Liver (tissue), 9 donors: ENCODE data around the gene PDE3B. TPM values are rescaled to one million over a fixed set of nuclear protein-coding genes. Genes with fewer than 3 reads are reported as not detected.

ENCODE experiments used
- DNase-seq: peaks from one replicate; pipeline ENCODE4 v3.0.0-alpha.2; 2017; ENCODE audit warnings: low spot score
- H3K27ac ChIP-seq, 2 donors: one replicate each; pipeline ENCODE4 v1.7.0; 2013; ENCODE audit warnings: inconsistent platforms in 2 of 2, low read length in 2 of 2, control low read depth in 1 of 2, low read depth in 1 of 2, mild to moderate bottlenecking in 1 of 2
- H3K27me3 ChIP-seq, 4 donors: one replicate each; pipeline versions ENCODE4 v1.6.1 to v1.7.0; 2013; ENCODE audit warnings: low read length in 3 of 4, inconsistent platforms in 1 of 4, mild to moderate bottlenecking in 1 of 4, moderate library complexity in 1 of 4; ENCODE audit not compliant: control insufficient read depth in 4 of 4, insufficient read depth in 4 of 4
- H3K36me3 ChIP-seq, 4 donors: one replicate each; pipeline versions ENCODE4 v1.6.1 to v1.7.0; 2013; ENCODE audit warnings: low read length in 3 of 4, mild to moderate bottlenecking in 3 of 4, low read depth in 1 of 4, moderate library complexity in 1 of 4; ENCODE audit not compliant: control insufficient read depth in 4 of 4, insufficient read depth in 3 of 4
- H3K4me1 ChIP-seq, 4 donors: one replicate each; pipeline versions ENCODE4 v1.6.1 to v1.7.0; 2013; ENCODE audit warnings: low read length in 3 of 4, mild to moderate bottlenecking in 3 of 4, moderate library complexity in 1 of 4; ENCODE audit not compliant: control insufficient read depth in 4 of 4, insufficient read depth in 4 of 4
- H3K4me3 ChIP-seq, 3 donors: one replicate each; pipeline versions ENCODE4 v1.6.1 to v1.7.0; 2013; ENCODE audit warnings: low read length in 3 of 3, control low read depth in 1 of 3, low read depth in 1 of 3, mild to moderate bottlenecking in 1 of 3
- H3K9ac ChIP-seq, 2 donors: one replicate each; pipeline ENCODE4 v1.7.0; 2013; ENCODE audit warnings: low read length in 2 of 2, mild to moderate bottlenecking in 2 of 2, moderate library complexity in 2 of 2, control low read depth in 1 of 2, low read depth in 1 of 2
- H3K9me3 ChIP-seq, 4 donors: one replicate each; pipeline versions ENCODE4 v1.6.1 to v1.7.0; 2013; ENCODE audit warnings: low read length in 3 of 4; ENCODE audit not compliant: control insufficient read depth in 4 of 4
- EGR1 ChIP-seq, 2 donors: IDR thresholded peaks; 2 replicates each; pipeline ENCODE4 v1.6.1; 2016 to 2018; ENCODE audit warnings: antibody characterized with exemption in 2 of 2, low read depth in 2 of 2
- FOXA1 ChIP-seq: IDR thresholded peaks from 2 replicates; pipeline ENCODE4 v1.6.1; 2016; ENCODE audit warnings: antibody characterized with exemption
- FOXA2 ChIP-seq: IDR thresholded peaks from 2 replicates; pipeline ENCODE4 v1.6.1; 2016; ENCODE audit warnings: antibody characterized with exemption
- JUND ChIP-seq, 2 donors: IDR thresholded peaks; 2 replicates each; pipeline ENCODE4 v1.6.1; 2016; ENCODE audit warnings: antibody characterized with exemption in 2 of 2
- NR2F2 ChIP-seq: IDR thresholded peaks from 2 replicates; pipeline ENCODE4 v1.6.1; 2016; ENCODE audit warnings: antibody characterized with exemption
- RAD21 ChIP-seq, 2 donors: IDR thresholded peaks; 2 replicates each; pipeline ENCODE4 v1.6.1; 2016; ENCODE audit warnings: antibody characterized with exemption in 2 of 2, mild to moderate bottlenecking in 2 of 2
- RXRA ChIP-seq, 2 donors: IDR thresholded peaks; 2 replicates each; pipeline ENCODE4 v1.6.1; 2017 to 2018; ENCODE audit warnings: antibody characterized with exemption in 2 of 2, mild to moderate bottlenecking in 1 of 2
- SP1 ChIP-seq: IDR thresholded peaks from 2 replicates; pipeline ENCODE4 v1.6.1; 2018; ENCODE audit warnings: antibody characterized with exemption, mild to moderate bottlenecking
- YY1 ChIP-seq: IDR thresholded peaks from 2 replicates; pipeline ENCODE4 v1.6.1; 2016; ENCODE audit warnings: antibody characterized with exemption, mild to moderate bottlenecking
- WGBS: extraction: QIAGEN DNeasy Blood & Tissue Kit; methylation state at CpG from one replicate; pipeline ENCODE4 v1.1.7; 2013; 5-methylcytosine and 5-hydroxymethylcytosine counted together
- polyA plus RNA-seq, 2 donors: library from polyadenylated mRNA; stranded (reverse) in 1 of 2; unstranded in 1 of 2; fragments of 200-250 nt in 1 of 2; fragments of >200 nt in 1 of 2; fragmentation: Nextera tagmentation in 1 of 2; extraction: Ambion mirVana in 1 of 2; gene quantifications; one replicate each; pipeline versions ENCODE4 v1.2.1 to v1.2.3, GENCODE V29; 2013 to 2015
- total RNA-seq, 2 donors: library from RNA; depleted of rRNA; stranded (reverse); fragments of >200 nt; gene quantifications; one replicate each; pipeline ENCODE4 v1.2.3, GENCODE V29; 2014
- TF ChIP-seq, protein P1 (sequence below): IDR thresholded peaks from 2 replicates; pipeline ENCODE4 v1.6.1; 2016; ENCODE audit warnings: antibody characterized with exemption
- TF ChIP-seq, protein P2 (sequence below): fragments of 150-350 bp; IDR thresholded peaks from 2 replicates; pipeline ENCODE4 v1.5.1; 2017; ENCODE audit warnings: improper control_type of control experiment, low read depth, low read length; ENCODE audit not compliant: missing input control
- TF ChIP-seq, protein P3 (sequence below): IDR thresholded peaks from 2 replicates; pipeline ENCODE4 v1.6.1; 2016; ENCODE audit warnings: antibody characterized with exemption
- TF ChIP-seq, protein P4 (sequence below): IDR thresholded peaks from 2 replicates; pipeline ENCODE4 v1.6.1; 2016; ENCODE audit warnings: antibody characterized with exemption
- donor health status: healthy.
- donor health status: healthy.
- donor health status: healthy.
- donor health status: healthy.
- donor health status: healthy.

The PDE3B gene
- total and polyA plus RNA-seq, 4 donors = 11.3 to 43.1 (median 21.7) TPM

DNA sequence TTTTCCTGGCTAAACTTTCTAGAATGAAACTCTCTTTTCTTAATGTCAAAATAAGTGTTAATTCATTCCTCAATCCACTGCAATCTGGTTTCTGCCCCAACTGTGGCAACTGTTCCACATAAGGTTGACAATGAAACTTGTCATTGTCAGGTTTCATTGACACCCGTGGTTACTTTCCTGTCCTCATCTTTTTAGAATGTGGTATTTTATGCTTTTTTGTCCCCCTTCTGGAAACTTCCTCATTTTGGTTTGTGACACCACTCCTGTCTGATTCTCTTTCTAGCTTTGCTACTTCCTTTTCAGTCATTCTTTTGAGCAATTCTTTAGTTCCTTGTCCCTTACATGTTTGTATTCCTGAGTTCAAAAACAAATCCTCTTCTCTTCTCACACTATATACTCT, 7.5 kb upstream of the PDE3B start:
- H3K9me3 ChIP-seq = no peaks in the 10 kb centered on the region
- H3K4me1 ChIP-seq = peaks cover 0 to 10% (median 5%) of the 10 kb centered on the region in 4 donors
- H3K36me3 ChIP-seq = no peaks in the 10 kb centered on the region
- H3K4me3 ChIP-seq = no peak overlapping the region
- TF ChIP-seq FOXA1 (no peak), RAD21 (IDR thresholded peaks at IDR 0.05) (peak in 1 of 2 donors; percentile 7)
- H3K9ac ChIP-seq = no peak overlapping the region
- no peak for DNase-seq
- no peak overlapping the region for H3K27ac ChIP-seq
- 72% methylated on average over 1 of the region's 1 CpG for WGBS
- H3K27me3 ChIP-seq = no peaks in the 10 kb centered on the region

DNA sequence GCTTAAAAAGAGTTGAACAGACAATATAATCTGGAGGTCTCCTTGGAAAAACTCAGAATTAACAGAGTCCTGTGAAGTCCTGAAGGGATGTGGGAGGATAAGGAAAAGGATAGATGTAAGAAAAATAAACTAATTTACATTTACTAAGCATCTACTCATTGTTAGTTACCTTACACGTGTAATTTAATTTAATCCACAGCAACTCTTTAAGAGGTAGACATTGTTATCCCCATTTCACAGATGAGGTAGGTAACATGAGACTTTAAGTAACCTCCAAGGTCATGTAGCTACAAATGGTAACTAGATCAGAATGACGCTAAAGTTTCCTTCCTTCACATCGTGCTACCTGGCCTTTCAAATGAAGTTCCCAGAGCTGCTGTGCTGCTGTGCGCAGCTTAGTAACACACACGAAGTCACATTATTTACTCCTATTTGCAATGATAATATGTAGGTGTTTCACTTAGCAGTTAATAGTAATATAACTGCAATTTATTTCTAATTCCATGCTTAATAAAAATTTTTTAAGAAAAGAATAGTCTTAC, 5.7 kb upstream of the PDE3B start:
- DNase-seq = no peak
- 91% methylated on average over 5 of the region's 5 CpGs for WGBS
- no peak overlapping the region for H3K9ac ChIP-seq
- H3K36me3 ChIP-seq = no peaks in the 10 kb centered on the region
- H3K27ac ChIP-seq = no peak overlapping the region
- TF ChIP-seq JUND (IDR thresholded peaks at IDR 0.05) (no peak), YY1 (no peak), FOXA2 (no peak), FOXA1 (no peak), NR2F2 (no peak), RAD21 (IDR thresholded peaks at IDR 0.05) (no peak)
- TF ChIP-seq, protein P1, sequence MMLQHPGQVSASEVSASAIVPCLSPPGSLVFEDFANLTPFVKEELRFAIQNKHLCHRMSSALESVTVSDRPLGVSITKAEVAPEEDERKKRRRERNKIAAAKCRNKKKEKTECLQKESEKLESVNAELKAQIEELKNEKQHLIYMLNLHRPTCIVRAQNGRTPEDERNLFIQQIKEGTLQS = no peak
- no peak overlapping the region for H3K4me3 ChIP-seq
- H3K4me1 ChIP-seq = peaks cover 1 to 27% (median 14%) of the 10 kb centered on the region in 4 donors
- no peaks in the 10 kb centered on the region for H3K27me3 ChIP-seq
- no peaks in the 10 kb centered on the region for H3K9me3 ChIP-seq

DNA sequence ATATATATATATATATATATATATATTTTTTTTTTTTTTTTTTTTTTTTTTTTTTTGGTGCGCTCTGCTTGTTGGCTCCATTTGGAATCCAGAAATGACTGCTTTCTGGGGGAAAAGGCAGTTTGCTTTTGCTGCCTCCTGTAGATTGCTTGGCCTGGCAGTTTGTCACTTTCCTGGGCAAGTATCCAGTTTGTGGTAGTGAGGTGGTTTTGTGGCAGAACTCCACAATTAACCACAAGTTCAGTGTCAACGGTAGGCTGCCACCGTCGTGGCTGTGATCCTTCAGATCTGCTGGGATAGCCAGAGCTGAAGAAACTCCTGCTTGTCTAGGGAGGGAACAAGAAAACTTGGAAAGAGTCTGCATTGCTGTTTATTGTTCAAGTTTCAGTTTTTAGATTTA, 5.0 kb upstream of the PDE3B start:
- H3K4me1 ChIP-seq = peaks cover 1 to 29% (median 14%) of the 10 kb centered on the region in 4 donors
- TF ChIP-seq JUND (IDR thresholded peaks at IDR 0.05) (no peak), RAD21 (IDR thresholded peaks at IDR 0.05) (peak; percentile 35 to 58), RXRA (IDR thresholded peaks at IDR 0.05) (peak; percentile 18 to 25), SP1 (peak; percentile 11)
- TF ChIP-seq, protein P1 = no peak
- TF ChIP-seq, protein P2, sequence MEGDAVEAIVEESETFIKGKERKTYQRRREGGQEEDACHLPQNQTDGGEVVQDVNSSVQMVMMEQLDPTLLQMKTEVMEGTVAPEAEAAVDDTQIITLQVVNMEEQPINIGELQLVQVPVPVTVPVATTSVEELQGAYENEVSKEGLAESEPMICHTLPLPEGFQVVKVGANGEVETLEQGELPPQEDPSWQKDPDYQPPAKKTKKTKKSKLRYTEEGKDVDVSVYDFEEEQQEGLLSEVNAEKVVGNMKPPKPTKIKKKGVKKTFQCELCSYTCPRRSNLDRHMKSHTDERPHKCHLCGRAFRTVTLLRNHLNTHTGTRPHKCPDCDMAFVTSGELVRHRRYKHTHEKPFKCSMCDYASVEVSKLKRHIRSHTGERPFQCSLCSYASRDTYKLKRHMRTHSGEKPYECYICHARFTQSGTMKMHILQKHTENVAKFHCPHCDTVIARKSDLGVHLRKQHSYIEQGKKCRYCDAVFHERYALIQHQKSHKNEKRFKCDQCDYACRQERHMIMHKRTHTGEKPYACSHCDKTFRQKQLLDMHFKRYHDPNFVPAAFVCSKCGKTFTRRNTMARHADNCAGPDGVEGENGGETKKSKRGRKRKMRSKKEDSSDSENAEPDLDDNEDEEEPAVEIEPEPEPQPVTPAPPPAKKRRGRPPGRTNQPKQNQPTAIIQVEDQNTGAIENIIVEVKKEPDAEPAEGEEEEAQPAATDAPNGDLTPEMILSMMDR = no peak
- H3K4me3 ChIP-seq = no peak overlapping the region
- H3K36me3 ChIP-seq = no peaks in the 10 kb centered on the region
- WGBS = 32% methylated on average over 4 of the region's 4 CpGs
- no peaks in the 10 kb centered on the region for H3K27me3 ChIP-seq
- H3K27ac ChIP-seq = no peak overlapping the region
- no peak overlapping the region for H3K9ac ChIP-seq
- no peaks in the 10 kb centered on the region for H3K9me3 ChIP-seq
- DNase-seq = no peak

DNA sequence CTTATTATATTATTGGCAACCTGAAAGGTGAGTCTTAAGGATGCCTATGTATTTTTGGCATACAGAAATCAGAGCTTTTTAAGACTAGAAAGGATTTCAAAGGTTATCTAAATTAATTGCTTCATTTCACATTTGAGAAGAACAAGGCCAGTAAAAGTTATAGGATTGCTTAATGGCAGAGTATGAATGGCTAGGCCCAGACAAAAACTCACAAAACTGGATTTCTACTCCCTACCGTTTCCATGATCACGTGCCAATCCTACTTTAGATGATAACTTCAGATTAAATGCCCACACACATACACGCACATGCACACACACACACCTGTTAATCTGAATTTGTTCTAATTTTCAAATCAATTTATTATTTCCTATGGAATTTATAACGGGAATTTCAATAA, 1.8 kb upstream of the PDE3B start:
- Histone ChIP-seq H3K4me1 (peaks cover 1 to 37% (median 14%) of the 10 kb centered on the region in 4 donors), H3K27me3 (no peaks in the 10 kb centered on the region), H3K27ac (no peak overlapping the region), H3K9me3 (no peaks in the 10 kb centered on the region), H3K9ac (peak overlapping the region in 1 of 2 donors; percentile 69), H3K36me3 (no peaks in the 10 kb centered on the region), H3K4me3 (no peak overlapping the region)
- no peak for DNase-seq
- 78% methylated on average over 4 of the region's 4 CpGs for WGBS
- TF ChIP-seq, protein P3, sequence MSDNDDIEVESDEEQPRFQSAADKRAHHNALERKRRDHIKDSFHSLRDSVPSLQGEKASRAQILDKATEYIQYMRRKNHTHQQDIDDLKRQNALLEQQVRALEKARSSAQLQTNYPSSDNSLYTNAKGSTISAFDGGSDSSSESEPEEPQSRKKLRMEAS = no peak
- TF ChIP-seq, protein P1 = no peak
- TF ChIP-seq NR2F2 = no peak
- no peak for TF ChIP-seq EGR1 (IDR thresholded peaks at IDR 0.05; ENCODE audit: low read depth in 2 of 2)
- TF ChIP-seq, protein P4, sequence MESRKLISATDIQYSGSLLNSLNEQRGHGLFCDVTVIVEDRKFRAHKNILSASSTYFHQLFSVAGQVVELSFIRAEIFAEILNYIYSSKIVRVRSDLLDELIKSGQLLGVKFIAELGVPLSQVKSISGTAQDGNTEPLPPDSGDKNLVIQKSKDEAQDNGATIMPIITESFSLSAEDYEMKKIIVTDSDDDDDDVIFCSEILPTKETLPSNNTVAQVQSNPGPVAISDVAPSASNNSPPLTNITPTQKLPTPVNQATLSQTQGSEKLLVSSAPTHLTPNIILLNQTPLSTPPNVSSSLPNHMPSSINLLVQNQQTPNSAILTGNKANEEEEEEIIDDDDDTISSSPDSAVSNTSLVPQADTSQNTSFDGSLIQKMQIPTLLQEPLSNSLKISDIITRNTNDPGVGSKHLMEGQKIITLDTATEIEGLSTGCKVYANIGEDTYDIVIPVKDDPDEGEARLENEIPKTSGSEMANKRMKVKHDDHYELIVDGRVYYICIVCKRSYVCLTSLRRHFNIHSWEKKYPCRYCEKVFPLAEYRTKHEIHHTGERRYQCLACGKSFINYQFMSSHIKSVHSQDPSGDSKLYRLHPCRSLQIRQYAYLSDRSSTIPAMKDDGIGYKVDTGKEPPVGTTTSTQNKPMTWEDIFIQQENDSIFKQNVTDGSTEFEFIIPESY = no peak
- no peak for TF ChIP-seq JUND (IDR thresholded peaks at IDR 0.05)
